Measurements from ENCODE around the gene YAF2. TPM values are rescaled to one million over a fixed set of nuclear protein-coding genes. Genes with fewer than 3 reads are reported as not detected.
"Not testable (repeated sequence)": the region's sequence is repeated elsewhere in the genome, so short reads cannot be mapped to it uniquely, and the experiment has no call there.

The YAF2 gene
- total and polyA plus RNA-seq, 2 of the 13 experiments (the other 11 are each of a cell fraction or from before 2014, with no cell fraction given): 8.4 to 11.7 TPM

DNA sequence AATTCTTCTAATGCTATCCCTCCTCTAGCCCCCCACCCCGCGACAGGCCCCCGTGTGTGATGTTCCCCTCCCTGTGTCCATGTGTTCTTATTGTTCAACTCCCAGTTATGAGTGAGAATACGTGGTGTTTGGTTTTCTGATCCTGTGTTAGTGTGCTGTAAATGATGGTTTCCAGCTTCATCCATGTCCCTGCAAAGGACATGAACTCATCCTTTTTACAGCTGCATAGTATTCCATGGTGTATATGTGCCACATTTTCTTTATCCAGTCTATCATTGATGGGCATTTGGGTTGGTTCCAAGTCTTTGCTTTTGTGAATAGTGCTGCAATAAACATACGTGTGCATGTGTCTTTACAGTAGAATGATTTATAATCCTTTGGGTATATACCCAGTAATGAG is 13.5 kb downstream of the YAF2 start:
- H3K4me1 ChIP-seq (ENCODE audit: insufficient read depth, low read length); H3K9me3 ChIP-seq (ENCODE audit: low read length); H3K4me3 ChIP-seq (replicated peaks in 1 of 3; ENCODE audit: insufficient read depth in 1 of 3, low read depth in 2 of 3, low read length in 3 of 3); H3K27ac ChIP-seq (ENCODE audit: extremely low read length, insufficient read depth, low read length); H4K20me1 ChIP-seq (ENCODE audit: insufficient read depth, low read length); H3K4me2 ChIP-seq (ENCODE audit: low read depth, low read length); FAIRE-seq; H3K27me3 ChIP-seq (ENCODE audit: control insufficient read depth in 1 of 2, insufficient read depth in 2 of 2, low read length in 2 of 2); intact Hi-C loops (cut with micrococcal nuclease; ENCODE audit: unreplicated experiment); POLR2A ChIA-PET; DNase-seq (ENCODE audit: low spot score); H2AFZ ChIP-seq (ENCODE audit: low read length); H3K9ac ChIP-seq (ENCODE audit: insufficient read depth, low read depth, low read length); CTCF ChIA-PET (ENCODE audit: low intra/inter-chr PET ratio, low total read pairs); BruUV-seq (replicated peaks); ATAC-seq; H3K79me2 ChIP-seq (ENCODE audit: insufficient read depth, low read length); in situ Hi-C loops (cut with HindIII; ENCODE audit: extremely low pct_ligation_motif_present, low pct_unique_long_range_greater_than_20kb); H3K36me3 ChIP-seq (replicated peaks in 1 of 2; ENCODE audit: control insufficient read depth in 1 of 2, insufficient read depth in 2 of 2, low read length in 2 of 2): not testable (repeated sequence)
- 96% methylated on average over 5 of the region's 5 CpGs for WGBS (ENCODE audit: low lambda C conversion rate)

DNA sequence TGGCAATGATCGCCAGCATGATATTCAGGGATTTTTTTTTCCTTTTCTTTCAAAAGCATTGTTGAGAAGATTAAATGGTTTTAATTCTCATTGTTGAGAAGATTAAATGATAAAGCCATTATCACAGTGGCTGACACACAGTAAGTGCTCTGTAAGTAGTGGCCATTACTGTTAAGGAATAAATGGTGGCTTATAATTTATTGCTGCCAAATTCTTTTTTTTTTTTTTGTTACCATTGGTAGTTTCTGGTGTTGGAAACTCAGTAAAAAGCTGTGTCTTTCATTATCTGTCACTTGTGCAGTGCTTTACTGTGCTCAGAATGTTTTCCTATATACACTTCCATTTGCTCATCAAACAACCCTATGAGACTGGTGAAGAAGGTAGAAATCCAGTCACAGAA is 15.3 kb downstream of the YAF2 start:
- intact Hi-C loops (cut with micrococcal nuclease; ENCODE audit: unreplicated experiment): no loop called here
- H3K79me2 ChIP-seq (ENCODE audit: insufficient read depth, low read length): peaks cover 6% of the 10 kb centered on the region
- no peak overlapping the region for H3K27ac ChIP-seq (ENCODE audit: extremely low read length, insufficient read depth, low read length)
- ATAC-seq (no peak), DNase-seq (ENCODE audit: low spot score) (no peak), FAIRE-seq (no peak)
- in situ Hi-C loops (cut with HindIII; ENCODE audit: extremely low pct_ligation_motif_present, low pct_unique_long_range_greater_than_20kb): no loop called here
- ChIA-PET CTCF (ENCODE audit: low intra/inter-chr PET ratio, low total read pairs) (no interaction called here), POLR2A (no interaction called here)
- no peak overlapping the region for H3K4me2 ChIP-seq (ENCODE audit: low read depth, low read length)
- BruUV-seq (replicated peaks): no TSS peak
- no peak overlapping the region for H2AFZ ChIP-seq (ENCODE audit: low read length)
- 98% methylated on average over 1 of the region's 1 CpG for WGBS (ENCODE audit: low lambda C conversion rate)
- H3K9ac ChIP-seq (ENCODE audit: insufficient read depth, low read depth, low read length): no peak overlapping the region
- no peak overlapping the region for H3K4me3 ChIP-seq (replicated peaks in 1 of 3; ENCODE audit: insufficient read depth in 1 of 3, low read depth in 2 of 3, low read length in 3 of 3)
- H3K27me3 ChIP-seq (ENCODE audit: control insufficient read depth in 1 of 2, insufficient read depth in 2 of 2, low read length in 2 of 2): no peaks in the 10 kb centered on the region
- 0 out of 5 replicates have a peak, but pooled peaks cover 0 to 3% of the 10 kb centered on the region in 2 experiments for H3K36me3 ChIP-seq (replicated peaks in 1 of 2; ENCODE audit: control insufficient read depth in 1 of 2, insufficient read depth in 2 of 2, low read length in 2 of 2)
- H3K9me3 ChIP-seq (ENCODE audit: low read length): no peaks in the 10 kb centered on the region
- H4K20me1 ChIP-seq (ENCODE audit: insufficient read depth, low read length): no peaks in the 10 kb centered on the region
- TF ChIP-seq ZNF879 (CRISPR knock-in tag; IDR thresholded peaks at IDR 0.05): no peak
- TF ChIP-seq, protein P1, sequence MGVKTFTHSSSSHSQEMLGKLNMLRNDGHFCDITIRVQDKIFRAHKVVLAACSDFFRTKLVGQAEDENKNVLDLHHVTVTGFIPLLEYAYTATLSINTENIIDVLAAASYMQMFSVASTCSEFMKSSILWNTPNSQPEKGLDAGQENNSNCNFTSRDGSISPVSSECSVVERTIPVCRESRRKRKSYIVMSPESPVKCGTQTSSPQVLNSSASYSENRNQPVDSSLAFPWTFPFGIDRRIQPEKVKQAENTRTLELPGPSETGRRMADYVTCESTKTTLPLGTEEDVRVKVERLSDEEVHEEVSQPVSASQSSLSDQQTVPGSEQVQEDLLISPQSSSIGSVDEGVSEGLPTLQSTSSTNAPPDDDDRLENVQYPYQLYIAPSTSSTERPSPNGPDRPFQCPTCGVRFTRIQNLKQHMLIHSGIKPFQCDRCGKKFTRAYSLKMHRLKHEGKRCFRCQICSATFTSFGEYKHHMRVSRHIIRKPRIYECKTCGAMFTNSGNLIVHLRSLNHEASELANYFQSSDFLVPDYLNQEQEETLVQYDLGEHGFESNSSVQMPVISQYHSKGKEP (CRISPR knock-in tag; IDR thresholded peaks at IDR 0.05): no peak
- no peak for TF ChIP-seq PHB2 (IDR thresholded peaks at IDR 0.05; ENCODE audit: partially characterized antibody)
- TF ChIP-seq SOX5 (CRISPR knock-in tag; IDR thresholded peaks at IDR 0.05; ENCODE audit: borderline replicate concordance): no peak
- TF ChIP-seq TAF1 (CRISPR knock-in tag; IDR thresholded peaks at IDR 0.05): no peak
- no peak for TF ChIP-seq PHF20 (CRISPR knock-in tag; IDR thresholded peaks at IDR 0.05)
- no peak for TF ChIP-seq THAP11 (CRISPR knock-in tag; IDR thresholded peaks at IDR 0.05)
- no peaks in the 10 kb centered on the region for H3K4me1 ChIP-seq (ENCODE audit: insufficient read depth, low read length)

Measured in HepG2 (cell line).